PFSK-1 (cell line): ENCODE results near the gene NANOGP8.

ENCODE experiments used
- FOXP2 ChIP-seq: optimal IDR thresholded peaks from 2 replicates; pipeline ENCODE3; 2011; ENCODE audit warnings: borderline replicate concordance, control low read depth, inconsistent platforms; ENCODE audit not compliant: insufficient read depth; ENCODE audit errors: extremely low read length, extremely low read depth
- POLR2AphosphoS5 ChIP-seq: IDR thresholded peaks from 2 replicates; pipeline ENCODE4 v1.6.1; 2012; ENCODE audit warnings: low read depth, mild to moderate bottlenecking, control low read depth, low read length, moderate library complexity
- REST ChIP-seq, 2 experiments: IDR thresholded peaks; 2 replicates each; pipeline versions ENCODE4 v1.6.1 to v1.8.0; 2011 to 2012; ENCODE audit warnings: low read depth in 2 of 2, low read length in 2 of 2, control low read depth in 1 of 2, inconsistent platforms in 1 of 2, mild to moderate bottlenecking in 1 of 2, moderate library complexity in 1 of 2; ENCODE audit not compliant: insufficient read depth in 1 of 2
- TAF1 ChIP-seq: IDR thresholded peaks from 2 replicates; pipeline ENCODE4 v1.6.1; 2012; ENCODE audit warnings: low read length, control low read depth, borderline replicate concordance; ENCODE audit not compliant: insufficient read depth

- TF ChIP-seq REST (IDR thresholded peaks at IDR 0.05; ENCODE audit: insufficient read depth in 1 of 2, low read depth in 2 of 2, low read length in 2 of 2) = no peak
- TF ChIP-seq POLR2AphosphoS5 = no peak
- TF ChIP-seq TAF1 = no peak
- no peak for TF ChIP-seq FOXP2
Observed at GRCh38 chr15:35130245-35130644, 45.1 kb upstream of the NANOGP8 start.
